Activated T-cell treated with anti-CD3 and anti-CD28 coated beads for 48 hours (primary cell): ENCODE measurements around the gene DHRS7B.

Source experiments
- DNase-seq: peaks from one replicate; pipeline ENCODE4 v3.0.0-alpha.2; 2020; ENCODE audit warnings: low read depth

DHRS7B gene

GRCh38 chr17:21157586-21158370 is 31.0 kb downstream of the DHRS7B start:
- no peak for DNase-seq

GRCh38 chr17:21160401-21160800 is 33.6 kb downstream of the DHRS7B start:
- DNase-seq = no peak

GRCh38 chr17:21161498-21162393 is 35.0 kb downstream of the DHRS7B start:
- DNase-seq = no peak

GRCh38 chr17:21162394-21162775 is 35.6 kb downstream of the DHRS7B start:
- no peak for DNase-seq

- DNase-seq = no peak
Measured at GRCh38 chr17:21163101-21163500, 36.3 kb downstream of the DHRS7B start.

GRCh38 chr17:21164216-21164615 is 37.5 kb downstream of the DHRS7B start:
- no peak for DNase-seq

GRCh38 chr17:21164620-21165019 is 37.9 kb downstream of the DHRS7B start:
- no peak for DNase-seq

GRCh38 chr17:21165922-21166594 is 39.3 kb downstream of the DHRS7B start:
- DNase-seq = no peak

GRCh38 chr17:21166595-21167210 is 39.9 kb downstream of the DHRS7B start:
- no peak for DNase-seq

GRCh38 chr17:21167303-21167702 is 40.5 kb downstream of the DHRS7B start:
- DNase-seq = no peak

- DNase-seq = no peak
Measured at GRCh38 chr17:21168555-21168865, 41.7 kb downstream of the DHRS7B start.

GRCh38 chr17:21169496-21169895 is 42.7 kb downstream of the DHRS7B start:
- DNase-seq = no peak

- DNase-seq = no peak
Measured at GRCh38 chr17:21170809-21171208, 44.0 kb downstream of the DHRS7B start.

GRCh38 chr17:21171309-21171922 is 44.7 kb downstream of the DHRS7B start:
- no peak for DNase-seq

GRCh38 chr17:21171970-21172510 is 45.3 kb downstream of the DHRS7B start:
- DNase-seq = no peak

- no peak for DNase-seq
Measured at GRCh38 chr17:21172846-21173245, 46.1 kb downstream of the DHRS7B start.

GRCh38 chr17:21173543-21173942 is 46.8 kb downstream of the DHRS7B start:
- no peak for DNase-seq

GRCh38 chr17:21174186-21174585 is 47.4 kb downstream of the DHRS7B start:
- no peak for DNase-seq

GRCh38 chr17:21174713-21175112 is 47.9 kb downstream of the DHRS7B start:
- no peak for DNase-seq

GRCh38 chr17:21176773-21177395 is 50.1 kb downstream of the DHRS7B start:
- DNase-seq = no peak

- no peak for DNase-seq
Measured at GRCh38 chr17:21177401-21177800, 50.6 kb downstream of the DHRS7B start.
